Activated CD8-positive, alpha-beta memory T cell treated with anti-CD3 and anti-CD28 coated beads for 36 hours (primary cell): ENCODE data around the gene GNB1. TPM values are rescaled to one million over a fixed set of nuclear protein-coding genes. Genes with fewer than 3 reads are reported as not detected.
"Not testable (repeated sequence)": the region's sequence is repeated elsewhere in the genome, so short reads cannot be mapped to it uniquely, and the experiment has no call there.

ENCODE experiments used
- CTCF ChIA-PET: fragments of 350-600 bp; sonication (Branson Sonifier 250); formaldehyde crosslinking; loops from one replicate; lab custom pipeline; 2021; ENCODE audit warnings: antibody characterized with exemption; lab: Charles Lee
- POLR2A ChIA-PET: fragments of 350-600 bp; sonication (Branson Sonifier 250); formaldehyde crosslinking; loops from one replicate; lab custom pipeline; 2021; ENCODE audit warnings: antibody characterized with exemption; lab: Charles Lee
- total RNA-seq, 2 experiments: library from RNA; stranded (reverse); gene quantifications; one replicate each; pipeline ENCODE4 v1.2.3, GENCODE V29; 2021

The GNB1 gene
- total RNA-seq, 2 experiments from 2014 or later, result 420 to 435 TPM

DNA sequence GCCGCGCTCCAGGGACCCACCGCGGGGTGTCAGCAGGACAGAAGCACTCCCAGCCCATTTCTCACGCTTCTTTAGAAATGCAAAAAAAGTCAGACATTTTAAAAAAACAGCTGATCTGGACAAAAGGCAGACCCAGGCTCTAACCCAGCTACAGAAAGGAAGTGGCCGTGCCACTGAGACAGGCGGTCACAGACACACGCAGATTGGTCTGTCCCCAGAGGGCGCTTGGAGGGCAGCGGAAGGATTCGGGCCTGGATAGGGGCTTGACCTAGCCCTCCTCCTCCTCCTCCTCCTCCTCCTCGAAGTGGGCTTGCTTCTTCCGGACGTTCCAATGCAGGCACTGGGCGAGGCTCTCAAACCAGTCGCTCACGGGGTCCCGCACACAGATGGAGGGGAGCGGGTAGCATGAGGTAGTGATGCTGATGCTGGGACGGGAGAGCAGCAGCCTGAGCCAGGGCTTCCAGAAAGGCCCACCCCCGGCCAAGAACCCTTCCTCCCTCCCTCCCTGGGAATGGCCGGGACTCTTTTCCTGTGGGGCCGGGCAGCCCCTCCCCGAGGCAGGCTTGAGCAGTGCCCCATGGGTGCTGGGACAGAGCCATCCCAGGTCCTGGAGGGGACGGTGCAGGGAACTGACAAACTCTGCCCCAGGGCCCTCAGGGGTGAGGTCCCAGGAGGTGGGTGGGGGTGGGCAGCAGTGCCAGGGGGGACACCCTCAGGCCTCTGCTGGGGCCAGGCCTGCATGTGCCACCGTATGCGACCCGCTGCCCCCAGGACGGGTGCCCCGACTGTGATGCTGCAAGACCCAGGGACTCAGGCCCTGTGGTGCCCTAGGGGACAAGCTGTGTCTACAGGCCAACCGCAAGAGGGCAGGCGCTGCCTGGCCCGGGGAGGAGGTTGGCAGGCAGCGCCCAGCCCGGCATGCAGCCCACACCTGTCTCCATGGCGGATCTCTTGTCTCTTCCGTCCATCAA is 138.0 kb downstream of the GNB1 start:
- CTCF ChIA-PET, result interaction anchor here (0.8 kb wide), 1 partner anchor 153 kb away, joined by 3 read pairs; no protein-coding TSS in a partner anchor
- POLR2A ChIA-PET, result no interaction called here

DNA sequence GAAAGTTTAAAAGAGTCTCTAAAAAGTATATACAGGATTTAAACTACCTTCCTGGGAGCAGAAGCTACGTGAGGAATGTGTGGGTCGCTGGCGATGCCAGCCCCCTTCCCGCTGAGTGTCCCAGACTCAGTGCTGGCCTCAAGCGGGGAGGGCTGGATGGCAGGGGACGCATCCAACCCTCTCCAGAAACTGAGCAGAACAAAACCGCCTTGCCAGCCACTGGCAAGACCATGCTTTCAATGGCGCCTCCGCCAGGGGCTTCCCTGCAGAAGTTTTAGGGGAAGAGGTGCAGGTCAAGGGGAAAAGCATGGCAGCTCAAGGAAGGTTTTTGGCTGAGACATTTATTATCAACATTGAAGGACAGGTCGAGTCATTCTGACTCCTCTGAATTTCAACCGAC is 138.7 kb downstream of the GNB1 start:
- POLR2A ChIA-PET, result no interaction called here
- CTCF ChIA-PET, result no interaction called here

DNA sequence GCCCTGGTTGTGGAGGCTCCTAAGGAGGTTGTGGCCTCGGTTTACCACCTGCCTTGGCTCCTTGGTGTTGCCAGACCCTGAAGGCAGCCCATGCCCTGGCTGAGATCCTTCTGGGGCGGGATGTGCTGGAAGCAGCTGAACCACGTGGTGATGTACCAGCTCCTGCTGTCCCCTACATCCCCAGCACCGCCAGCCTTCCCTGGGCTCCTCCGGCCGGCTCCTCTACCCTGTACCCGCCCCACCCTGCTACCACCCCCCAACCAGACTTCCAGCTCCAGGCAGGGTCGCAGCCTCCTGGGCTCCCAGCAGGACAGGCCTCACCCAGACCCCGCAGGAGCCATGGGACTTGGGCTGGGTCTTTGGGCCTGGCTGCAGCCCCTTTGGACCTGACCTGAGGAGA is 140.9 kb downstream of the GNB1 start:
- CTCF ChIA-PET, POLR2A ChIA-PET: not testable (repeated sequence)

DNA sequence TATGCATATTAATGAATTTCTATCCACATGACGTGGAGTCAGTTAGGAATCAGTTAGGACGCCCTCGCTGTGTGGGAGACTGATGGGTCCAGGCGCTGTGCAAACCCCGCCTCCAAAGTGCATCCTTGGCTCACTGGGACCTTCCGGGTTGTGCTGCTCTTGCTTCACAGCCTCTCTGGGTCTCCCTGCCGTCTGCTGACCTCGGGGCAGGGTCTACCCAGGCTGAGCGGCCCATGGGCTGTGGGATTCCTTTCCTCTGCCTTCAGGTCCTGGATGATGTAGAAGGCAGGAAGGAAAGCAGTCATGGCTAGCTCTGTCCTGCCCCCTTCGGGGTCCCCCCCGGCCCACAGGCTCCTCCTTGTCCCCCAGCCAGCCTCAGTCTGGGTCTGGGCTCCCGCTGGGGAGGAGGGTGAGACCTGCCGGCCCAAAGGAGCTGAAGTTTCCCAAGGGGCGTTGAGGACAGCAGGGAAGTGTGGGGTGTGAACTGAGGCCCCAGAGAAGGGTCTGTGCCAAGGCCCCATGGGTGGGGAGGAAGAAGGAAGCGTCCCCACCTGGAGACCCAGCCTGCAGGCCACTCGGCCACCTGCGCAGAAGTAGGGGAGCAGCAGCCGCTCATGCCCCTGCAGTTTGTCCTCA is 142.1 kb downstream of the GNB1 start:
- ChIA-PET CTCF (no interaction called here), POLR2A (no interaction called here)

DNA sequence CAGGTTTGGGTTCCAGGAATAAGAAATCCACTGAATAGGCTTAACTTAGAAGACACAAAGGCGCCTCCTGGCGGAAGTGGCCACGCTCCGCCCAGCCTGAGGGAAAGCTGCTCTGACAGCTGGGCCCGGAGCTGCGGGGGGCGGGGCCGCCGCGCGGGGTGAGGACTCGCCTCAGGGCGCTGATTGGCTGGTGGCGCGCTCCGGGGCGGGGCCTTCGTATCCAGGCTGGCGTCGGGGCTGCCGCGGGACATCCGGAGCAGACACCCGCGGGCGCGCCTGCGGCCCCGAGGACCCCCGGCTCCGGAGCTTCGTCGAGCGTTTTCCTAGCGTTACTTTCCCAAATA is 144.3 kb downstream of the GNB1 start:
- POLR2A ChIA-PET, CTCF ChIA-PET: not testable (repeated sequence)

DNA sequence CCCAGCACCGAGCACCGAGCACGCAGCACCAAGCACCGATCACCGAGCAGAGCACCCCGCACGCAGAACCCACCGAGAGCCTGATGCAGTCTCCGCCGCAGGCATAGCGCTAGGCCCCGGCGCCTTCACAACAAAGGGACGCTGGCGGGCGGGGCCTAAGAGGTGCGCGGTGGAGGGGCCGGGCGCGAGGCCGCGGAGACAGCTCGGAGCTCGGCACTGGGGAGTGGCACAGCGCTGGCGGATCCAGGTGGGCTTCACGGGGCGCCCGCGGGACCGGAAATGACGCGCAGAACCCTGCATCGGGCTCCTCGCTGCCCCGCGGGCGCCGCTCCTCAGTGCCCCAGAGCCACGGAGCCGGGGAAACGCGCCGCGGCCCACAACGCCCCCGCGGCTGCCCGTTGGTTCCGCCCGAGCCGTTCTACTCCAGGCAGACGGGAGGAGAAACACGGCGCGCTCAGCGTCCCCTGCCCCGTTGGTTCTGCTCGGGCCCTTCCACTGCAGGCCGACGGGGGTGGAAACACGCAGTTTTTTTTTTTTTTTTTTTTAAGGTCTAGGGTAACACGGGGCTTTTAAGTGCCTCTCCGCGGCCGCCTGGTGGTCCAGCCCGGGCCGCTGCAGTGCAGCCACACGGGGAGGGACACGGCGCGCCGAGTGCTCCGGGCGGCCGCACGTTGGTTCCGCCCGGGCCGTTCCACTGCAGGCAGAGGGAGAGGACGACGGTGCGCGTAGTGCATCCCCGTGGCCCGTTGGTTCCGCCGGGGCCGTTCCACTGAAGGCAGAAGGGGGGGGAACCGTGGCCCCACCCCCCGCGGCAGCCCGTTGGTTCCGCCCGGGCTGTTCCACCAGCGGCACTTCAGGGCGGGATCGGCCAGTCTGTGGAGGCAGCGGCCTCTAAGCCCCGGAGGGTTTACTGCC is 145.0 kb downstream of the GNB1 start:
- POLR2A ChIA-PET, CTCF ChIA-PET: not testable (repeated sequence)

DNA sequence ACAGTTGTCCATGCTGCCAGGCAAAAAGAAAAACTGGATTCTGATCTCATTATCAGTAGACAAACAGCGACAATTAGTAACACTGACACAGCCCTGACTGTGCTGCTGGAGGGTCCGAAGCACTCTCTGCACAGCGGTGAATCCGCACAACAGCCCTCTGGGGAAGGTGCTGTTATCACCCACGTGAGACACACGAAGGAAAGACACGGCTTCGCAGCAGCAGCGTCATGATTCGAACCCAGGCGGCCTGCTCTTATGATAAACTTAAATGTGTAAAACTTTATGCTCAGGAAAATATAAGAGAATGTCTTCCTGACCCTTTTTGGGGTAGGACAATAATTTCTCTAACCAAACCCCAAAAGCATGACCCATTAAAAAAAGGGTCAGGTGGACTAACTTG is 148.4 kb downstream of the GNB1 start:
- CTCF ChIA-PET, result interaction anchor here (0.7 kb wide), 1 partner anchor 147 kb away, joined by 3 read pairs; no protein-coding TSS in a partner anchor
- POLR2A ChIA-PET, result interaction anchor here (0.7 kb wide), 1 partner anchor 82 kb away, joined by 11 read pairs; no protein-coding TSS in a partner anchor

DNA sequence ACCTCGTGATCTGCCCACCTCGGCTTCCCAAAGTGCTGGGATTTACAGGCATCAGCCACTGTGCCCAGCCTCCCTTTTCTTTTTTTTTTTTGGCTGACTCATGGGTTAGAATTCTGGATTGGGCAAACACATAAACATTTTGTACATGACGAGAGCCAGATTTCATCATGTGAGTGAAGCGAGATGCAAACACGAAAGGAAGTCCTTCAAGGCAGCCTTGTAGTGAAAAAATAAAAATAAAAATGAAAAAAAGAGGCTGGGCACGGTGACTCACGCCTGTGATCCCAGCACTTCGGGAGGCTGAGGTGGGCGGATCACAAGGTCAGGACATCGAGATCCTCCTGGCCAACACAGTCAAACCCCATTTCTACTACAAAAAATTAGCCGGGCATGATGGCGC is 149.9 kb downstream of the GNB1 start:
- POLR2A ChIA-PET, CTCF ChIA-PET: not testable (repeated sequence)

DNA sequence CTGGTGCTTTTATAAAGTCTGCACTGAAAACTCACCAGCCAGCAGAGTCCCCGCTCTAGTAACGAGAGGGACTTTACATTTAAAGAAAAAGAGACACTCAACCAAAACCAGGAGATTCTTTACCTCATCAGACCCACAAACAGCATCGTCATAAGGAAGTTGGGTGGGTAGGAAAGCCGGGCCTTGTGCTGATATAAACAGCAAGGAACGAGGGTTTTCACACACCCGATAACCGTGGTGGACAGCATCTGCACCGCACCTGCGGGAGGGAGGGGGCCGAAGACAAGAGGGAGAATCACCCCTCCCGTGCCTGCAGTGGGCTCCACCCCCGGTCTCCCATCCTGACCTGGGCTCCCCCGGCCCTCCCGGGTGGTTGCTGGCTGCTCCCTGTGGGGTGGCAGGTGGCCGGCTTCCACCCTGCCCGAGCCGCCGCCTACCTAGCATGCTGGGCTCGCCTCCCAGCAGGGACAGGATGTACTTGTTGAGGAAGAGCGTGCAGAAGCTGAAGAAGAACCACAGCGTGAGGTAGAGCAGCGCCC is 152.0 kb downstream of the GNB1 start:
- CTCF ChIA-PET, POLR2A ChIA-PET: not testable (repeated sequence)

DNA sequence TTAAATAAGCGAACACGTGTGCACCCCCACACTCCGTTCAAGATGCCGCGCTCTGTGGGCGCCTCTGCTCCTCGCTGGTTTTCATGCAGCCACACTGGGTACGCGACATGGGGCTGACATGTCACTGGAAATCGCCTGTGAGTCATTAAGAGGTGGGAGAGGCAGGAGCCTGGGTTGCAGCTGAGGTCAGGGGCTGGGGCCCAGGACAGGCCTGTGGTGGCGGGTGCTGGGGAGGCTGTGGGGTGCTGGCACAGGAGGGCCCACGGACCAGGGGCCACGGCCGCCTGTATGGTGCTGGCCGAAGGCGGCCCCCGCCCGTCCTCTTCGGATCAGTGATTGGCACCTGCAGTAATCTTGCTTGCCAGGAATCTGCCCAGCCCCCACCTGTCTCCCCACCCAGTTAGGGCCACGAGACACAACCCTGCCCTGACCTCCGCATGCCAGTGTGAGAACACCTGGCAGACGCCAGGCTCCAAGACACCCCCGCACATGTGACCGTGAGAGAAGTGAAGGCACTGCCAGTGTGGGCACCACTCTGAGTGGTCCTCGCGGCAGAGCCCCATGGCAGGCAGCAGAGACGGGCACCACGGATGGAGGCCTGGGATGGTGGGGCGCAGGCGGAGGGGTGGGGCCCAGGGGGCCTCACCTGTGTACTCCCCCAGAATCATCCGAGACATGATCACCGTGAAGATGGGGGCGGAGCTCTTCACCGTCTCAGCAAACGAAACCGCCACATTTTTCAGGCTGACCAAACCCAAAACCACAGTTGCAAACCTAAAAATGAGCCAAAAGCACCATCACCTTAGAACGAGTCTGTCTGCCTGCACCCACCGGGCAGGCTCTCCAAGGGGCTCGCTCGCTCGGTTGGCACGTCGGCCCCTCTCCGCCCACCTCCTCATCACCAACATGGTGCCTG is 153.0 kb downstream of the GNB1 start:
- CTCF ChIA-PET, POLR2A ChIA-PET: not testable (repeated sequence)

Other genes with a start within 250 kb of the GNB1 start
- 10 to 100 TPM; 41.1 to 44.3 TPM for gene CDK11B, start 232.1 kb downstream of the GNB1 start, total RNA-seq
- 10 to 100 TPM; 23.5 to 24.5 TPM for gene SLC35E2B, start 198.3 kb downstream of the GNB1 start, total RNA-seq
- 10 to 100 TPM; 62.4 to 64.7 TPM for gene CDK11A, start 166.7 kb downstream of the GNB1 start, total RNA-seq
- 10 to 100 TPM; 82.6 to 84.5 TPM for gene NADK, start 112.6 kb downstream of the GNB1 start, total RNA-seq
- gene CALML6, start 24.2 kb upstream of the GNB1 start, total RNA-seq, result under 1 TPM; 0.72 to 0.78 TPM
- gene TMEM52, start 28.2 kb upstream of the GNB1 start, total RNA-seq, result 1 to 10 TPM in 1 of 2 experiments, under 1 TPM in 1; 0.80 to 1.4 TPM
- not detected for gene CFAP74, start 112.7 kb upstream of the GNB1 start, total RNA-seq
- not detected for gene GABRD, start 128.3 kb upstream of the GNB1 start, total RNA-seq
- gene PRKCZ, start 159.3 kb upstream of the GNB1 start, total RNA-seq, result 10 to 100 TPM; 12.6 to 13.2 TPM